Subcutaneous abdominal adipose tissue (tissue), 5 donors: ENCODE data around the gene IL4I1.

Experiments
- H3K27ac ChIP-seq: one replicate; pipeline ENCODE4 v1.7.0; 2013; ENCODE audit warnings: low read depth, mild to moderate bottlenecking, inconsistent platforms, low read length, moderate library complexity
- H3K27me3 ChIP-seq, 5 donors: one replicate each; pipeline ENCODE4 v1.7.0; 2013; ENCODE audit warnings: low read length in 5 of 5, inconsistent platforms in 1 of 5; ENCODE audit not compliant: control insufficient read depth in 5 of 5, insufficient read depth in 4 of 5
- H3K36me3 ChIP-seq, 5 donors: one replicate each; pipeline ENCODE4 v1.7.0; 2013; ENCODE audit warnings: low read length in 5 of 5; ENCODE audit not compliant: control insufficient read depth in 5 of 5, insufficient read depth in 5 of 5
- H3K4me1 ChIP-seq, 5 donors: one replicate each; pipeline ENCODE4 v1.7.0; 2013; ENCODE audit warnings: low read length in 5 of 5, mild to moderate bottlenecking in 3 of 5, moderate library complexity in 1 of 5; ENCODE audit not compliant: control insufficient read depth in 5 of 5, insufficient read depth in 5 of 5
- H3K4me3 ChIP-seq, 5 donors: one replicate each; pipeline ENCODE4 v1.7.0; 2013; ENCODE audit warnings: low read length in 5 of 5, low read depth in 1 of 5
- H3K9ac ChIP-seq, 5 donors: one replicate each; pipeline ENCODE4 v1.7.0; 2013; ENCODE audit warnings: low read length in 5 of 5, mild to moderate bottlenecking in 4 of 5, moderate library complexity in 3 of 5
- H3K9me3 ChIP-seq, 5 donors: one replicate each; pipeline ENCODE4 v1.7.0; 2013; ENCODE audit warnings: low read length in 5 of 5; ENCODE audit not compliant: control insufficient read depth in 5 of 5
- donor health status: healthy.
- donor health status: healthy.
- donor health status: healthy.
- donor health status: healthy.
- donor health status: healthy.

IL4I1 gene

DNA sequence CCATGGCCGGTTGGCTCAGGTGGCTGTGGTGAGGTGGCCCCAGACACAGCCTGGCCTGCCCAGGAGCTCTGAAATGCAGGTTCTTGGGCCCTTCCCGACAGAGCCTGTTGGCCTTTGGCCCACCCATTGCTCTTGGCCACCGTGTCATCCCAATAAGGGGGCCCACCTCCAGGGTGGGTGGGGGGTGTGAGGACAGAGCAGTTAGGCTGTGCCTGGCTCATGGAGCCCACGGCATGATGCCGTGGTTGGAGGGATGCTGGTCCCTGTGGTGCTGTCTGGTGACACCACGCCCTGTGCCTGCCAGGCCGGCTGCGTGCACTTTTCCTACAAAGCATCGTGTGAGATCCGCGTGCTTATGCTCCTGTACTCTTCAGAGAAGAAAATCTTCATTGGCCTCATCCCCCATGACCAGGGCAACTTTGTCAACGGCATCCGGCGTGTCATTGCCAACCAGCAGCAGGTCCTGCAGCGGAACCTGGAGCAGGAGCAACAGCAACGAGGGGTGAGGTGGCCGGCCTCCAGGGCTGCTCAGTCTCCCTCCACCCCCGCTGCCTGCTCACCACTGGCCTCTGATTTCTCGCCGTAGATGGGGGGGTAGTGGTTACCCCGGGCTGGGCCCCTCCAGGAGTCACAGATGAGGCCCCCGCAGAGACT is 36.9 kb downstream of the IL4I1 start:
- H3K9ac ChIP-seq, result no peak overlapping the region
- H3K36me3 ChIP-seq, result peaks cover 0 to 89% (median 79%) of the 10 kb centered on the region in 5 donors
- no peaks in the 10 kb centered on the region for H3K27me3 ChIP-seq
- no peaks in the 10 kb centered on the region for H3K9me3 ChIP-seq
- no peak overlapping the region for H3K27ac ChIP-seq
- no peak overlapping the region for H3K4me3 ChIP-seq
- H3K4me1 ChIP-seq, result peaks cover 0 to 13% (median 6%) of the 10 kb centered on the region in 5 donors

DNA sequence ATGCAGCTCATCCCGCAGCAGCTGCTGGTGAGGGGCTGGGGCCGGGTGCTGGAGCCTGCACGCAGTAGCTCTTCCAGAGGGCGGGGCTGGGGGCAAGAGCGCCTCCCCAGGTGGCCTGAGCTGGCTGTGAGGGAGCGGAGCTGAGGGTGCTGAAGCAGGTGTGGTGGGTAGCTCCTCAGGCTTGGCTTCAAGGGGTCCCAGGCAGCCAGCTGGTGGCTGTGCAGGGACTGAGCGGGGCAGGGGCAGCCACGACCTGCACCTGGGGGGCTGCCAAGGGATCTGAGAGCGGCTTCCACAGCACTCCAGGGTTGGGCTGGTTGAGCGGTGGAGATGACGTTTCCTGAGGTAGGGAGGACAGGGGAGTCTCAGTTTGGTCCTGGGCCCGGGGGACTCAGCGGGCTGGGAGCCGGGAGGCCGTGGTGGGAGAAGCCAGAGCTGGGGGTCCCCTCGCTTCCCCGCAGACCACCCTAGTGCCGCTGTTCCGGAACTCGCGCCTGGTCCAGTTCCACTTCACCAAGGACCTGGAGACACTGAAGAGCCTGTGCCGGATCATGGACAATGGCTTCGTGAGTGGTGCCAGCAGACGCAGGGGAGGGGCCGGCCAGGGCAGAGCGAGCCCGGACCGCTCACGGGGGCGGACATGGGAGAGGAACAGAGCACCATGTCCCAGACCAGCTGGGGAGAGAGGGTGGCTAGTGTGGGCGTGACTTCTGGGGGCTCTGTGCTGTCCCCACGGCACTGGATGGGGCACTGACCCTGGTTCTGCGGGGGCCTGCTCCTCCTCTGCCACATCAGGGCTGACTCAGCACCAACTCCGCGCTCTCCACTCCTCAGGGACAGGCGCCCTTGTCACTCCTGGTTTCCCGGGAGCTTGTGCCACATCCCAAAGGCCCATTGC is 38.4 kb downstream of the IL4I1 start:
- no peak overlapping the region for H3K4me3 ChIP-seq
- no peaks in the 10 kb centered on the region for H3K27me3 ChIP-seq
- peaks cover 0 to 83% (median 75%) of the 10 kb centered on the region in 5 donors for H3K36me3 ChIP-seq
- H3K9me3 ChIP-seq, result no peaks in the 10 kb centered on the region
- no peak overlapping the region for H3K27ac ChIP-seq
- peaks cover 0 to 24% (median 11%) of the 10 kb centered on the region in 5 donors for H3K4me1 ChIP-seq
- H3K9ac ChIP-seq, result no peak overlapping the region

DNA sequence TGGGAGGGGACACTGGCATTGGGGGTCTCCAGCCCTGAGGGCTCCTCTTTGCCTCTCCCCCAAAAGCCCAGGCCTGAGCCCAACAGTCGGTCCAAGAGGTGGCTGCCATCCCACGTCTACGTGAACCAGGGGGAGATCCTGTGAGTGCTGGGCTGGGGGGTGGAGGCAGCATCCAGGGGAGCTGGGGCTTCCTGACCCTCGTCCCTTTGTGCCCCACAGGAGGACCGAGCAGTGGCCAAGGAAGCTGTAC is 38.9 kb downstream of the IL4I1 start:
- Histone ChIP-seq H3K9ac (no peak overlapping the region), H3K9me3 (no peaks in the 10 kb centered on the region), H3K4me1 (peaks cover 0 to 28% (median 15%) of the 10 kb centered on the region in 5 donors), H3K4me3 (no peak overlapping the region), H3K27ac (no peak overlapping the region), H3K27me3 (no peaks in the 10 kb centered on the region), H3K36me3 (peaks cover 0 to 79% (median 71%) of the 10 kb centered on the region in 5 donors)

DNA sequence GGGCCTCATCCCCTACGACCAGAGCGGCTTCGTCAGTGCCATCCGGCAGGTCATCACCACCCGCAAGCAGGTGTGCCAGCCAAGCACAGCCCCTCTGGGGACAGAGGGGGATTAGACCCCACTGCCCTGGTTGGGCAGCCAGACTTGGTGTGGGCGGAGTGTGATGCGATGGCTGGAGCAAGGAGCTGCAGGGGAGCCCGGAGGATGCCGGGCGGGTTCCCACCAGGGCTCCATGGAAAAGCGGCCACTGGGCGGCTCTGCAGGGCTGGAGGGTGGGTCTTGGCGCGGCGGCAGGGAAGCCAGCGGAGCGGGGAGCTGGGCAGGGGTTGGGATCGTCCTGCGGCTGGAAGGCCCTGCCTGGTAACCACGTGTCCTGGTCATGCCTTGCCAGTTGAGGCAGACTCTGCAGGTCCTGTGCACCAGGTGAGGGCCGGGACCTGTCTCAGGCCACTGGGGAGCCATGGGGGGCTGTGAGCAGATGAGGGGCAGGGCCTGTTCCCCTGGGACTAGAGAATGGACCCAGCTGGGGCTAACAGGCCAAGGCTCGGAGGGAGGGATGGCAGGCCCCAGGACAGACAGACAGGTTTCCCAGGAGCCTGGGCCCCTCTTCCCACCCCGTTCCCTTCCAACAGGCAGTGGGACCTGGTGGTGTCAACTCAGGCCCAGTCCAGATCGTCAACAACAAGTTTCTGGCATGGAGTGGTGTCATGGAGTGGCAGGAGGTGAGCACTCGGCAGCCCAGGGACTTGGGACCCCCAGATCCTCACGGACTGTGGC is 39.4 kb downstream of the IL4I1 start:
- Histone ChIP-seq H3K9me3 (no peaks in the 10 kb centered on the region), H3K4me1 (peaks cover 3 to 33% (median 20%) of the 10 kb centered on the region in 5 donors), H3K36me3 (peaks cover 0 to 77% (median 67%) of the 10 kb centered on the region in 5 donors), H3K27me3 (no peaks in the 10 kb centered on the region), H3K9ac (no peak overlapping the region), H3K27ac (no peak overlapping the region), H3K4me3 (no peak overlapping the region)

DNA sequence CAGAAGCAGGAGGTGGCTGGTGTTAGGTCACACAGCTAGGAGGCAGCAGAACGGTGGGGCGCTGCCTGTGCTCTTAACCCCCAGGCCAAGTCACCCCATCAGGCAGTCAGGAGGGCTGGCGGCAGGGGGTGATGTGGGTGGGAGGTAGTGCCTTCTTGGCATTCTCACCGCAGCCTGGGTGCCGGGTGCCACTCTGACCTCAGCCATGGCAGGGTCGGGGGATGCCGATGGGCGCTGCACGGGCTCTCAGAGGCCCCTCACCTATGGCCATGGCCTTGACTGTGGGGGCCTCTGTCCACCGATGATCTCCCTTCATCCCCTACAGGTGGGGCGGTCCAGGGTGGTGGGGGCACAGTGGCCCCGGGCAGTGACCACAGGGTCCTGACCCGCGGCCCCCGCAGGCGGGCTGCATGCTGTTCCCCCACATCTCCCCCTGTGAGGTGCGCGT is 40.1 kb downstream of the IL4I1 start:
- no peak overlapping the region for H3K4me3 ChIP-seq

DNA sequence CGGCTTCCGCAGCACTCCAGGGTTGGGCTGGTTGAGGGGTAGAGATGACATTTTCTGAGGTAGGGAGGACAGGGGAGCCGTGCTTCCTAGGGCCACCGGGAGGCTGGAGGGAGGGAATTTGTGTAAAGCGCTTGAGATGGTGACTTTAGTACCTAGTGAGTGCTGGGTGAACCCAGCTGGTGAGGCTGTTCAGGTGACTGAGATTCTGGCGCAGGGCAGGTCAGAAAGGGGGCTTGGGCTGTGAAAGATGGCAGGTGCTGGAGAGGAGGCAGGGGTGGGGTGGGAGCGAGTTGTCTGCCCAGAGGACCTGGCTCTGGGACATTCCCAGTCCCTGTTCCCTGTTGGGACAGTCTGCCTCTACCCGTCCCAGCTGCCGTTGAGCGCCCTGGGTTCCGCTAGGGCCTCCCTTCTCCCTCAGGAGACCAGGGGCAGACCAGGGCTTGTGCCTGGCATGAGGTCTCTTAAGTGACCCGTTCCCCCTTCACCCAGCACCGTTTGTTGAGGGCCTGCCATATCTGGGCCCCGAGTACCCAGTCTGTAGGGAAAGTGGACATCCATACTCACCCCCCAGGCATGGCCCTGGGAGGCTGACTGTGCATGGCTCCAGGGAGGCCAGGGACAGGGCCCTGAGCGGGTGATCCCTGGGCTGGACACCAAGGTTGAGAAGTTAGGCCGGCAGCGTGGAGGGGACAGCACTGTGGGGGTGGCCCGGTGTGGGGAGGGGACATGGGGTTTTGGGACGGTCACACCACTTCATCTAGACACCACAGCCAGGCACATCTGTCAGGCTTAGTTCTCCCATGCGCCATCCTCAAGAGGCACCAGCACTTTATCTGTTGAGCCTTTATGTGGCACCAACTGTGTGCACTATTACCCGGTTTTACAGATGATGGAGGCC is 40.8 kb downstream of the IL4I1 start:
- H3K36me3 ChIP-seq, result peaks cover 0 to 67% (median 58%) of the 10 kb centered on the region in 5 donors
- no peak overlapping the region for H3K27ac ChIP-seq
- peaks cover 6 to 37% (median 24%) of the 10 kb centered on the region in 5 donors for H3K4me1 ChIP-seq
- H3K9me3 ChIP-seq, result no peaks in the 10 kb centered on the region
- H3K27me3 ChIP-seq, result no peaks in the 10 kb centered on the region
- H3K9ac ChIP-seq, result no peak overlapping the region
- H3K4me3 ChIP-seq, result no peak overlapping the region

More for the DNA sequence above, 40.1 kb downstream of the IL4I1 start:
- Histone ChIP-seq H3K27ac (no peak overlapping the region), H3K4me1 (peaks cover 6 to 39% (median 25%) of the 10 kb centered on the region in 5 donors), H3K27me3 (no peaks in the 10 kb centered on the region), H3K36me3 (peaks cover 0 to 72% (median 63%) of the 10 kb centered on the region in 5 donors), H3K9ac (no peak overlapping the region), H3K9me3 (no peaks in the 10 kb centered on the region)

DNA sequence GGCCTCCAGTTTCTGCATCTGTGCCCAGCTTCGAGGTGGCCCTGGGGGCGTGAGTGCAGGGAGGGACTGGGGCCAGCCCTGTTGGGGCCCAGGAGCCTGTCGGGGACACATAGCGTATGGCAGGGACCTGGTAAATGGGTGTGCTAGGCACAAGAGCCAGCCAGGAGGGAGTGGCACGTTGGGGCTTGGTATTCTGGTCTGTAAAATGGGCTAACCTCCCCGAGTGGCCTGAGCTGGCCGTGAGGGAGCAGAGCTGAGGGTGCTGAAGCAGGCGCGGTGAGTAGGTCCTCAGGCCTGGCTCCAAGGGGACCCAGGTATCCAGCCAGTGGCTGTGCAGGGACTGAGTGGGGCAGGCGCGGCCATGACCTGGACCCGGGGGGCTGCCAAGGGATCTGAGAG is 41.4 kb downstream of the IL4I1 start:
- H3K4me1 ChIP-seq, result peaks cover 6 to 33% (median 23%) of the 10 kb centered on the region in 5 donors

DNA sequence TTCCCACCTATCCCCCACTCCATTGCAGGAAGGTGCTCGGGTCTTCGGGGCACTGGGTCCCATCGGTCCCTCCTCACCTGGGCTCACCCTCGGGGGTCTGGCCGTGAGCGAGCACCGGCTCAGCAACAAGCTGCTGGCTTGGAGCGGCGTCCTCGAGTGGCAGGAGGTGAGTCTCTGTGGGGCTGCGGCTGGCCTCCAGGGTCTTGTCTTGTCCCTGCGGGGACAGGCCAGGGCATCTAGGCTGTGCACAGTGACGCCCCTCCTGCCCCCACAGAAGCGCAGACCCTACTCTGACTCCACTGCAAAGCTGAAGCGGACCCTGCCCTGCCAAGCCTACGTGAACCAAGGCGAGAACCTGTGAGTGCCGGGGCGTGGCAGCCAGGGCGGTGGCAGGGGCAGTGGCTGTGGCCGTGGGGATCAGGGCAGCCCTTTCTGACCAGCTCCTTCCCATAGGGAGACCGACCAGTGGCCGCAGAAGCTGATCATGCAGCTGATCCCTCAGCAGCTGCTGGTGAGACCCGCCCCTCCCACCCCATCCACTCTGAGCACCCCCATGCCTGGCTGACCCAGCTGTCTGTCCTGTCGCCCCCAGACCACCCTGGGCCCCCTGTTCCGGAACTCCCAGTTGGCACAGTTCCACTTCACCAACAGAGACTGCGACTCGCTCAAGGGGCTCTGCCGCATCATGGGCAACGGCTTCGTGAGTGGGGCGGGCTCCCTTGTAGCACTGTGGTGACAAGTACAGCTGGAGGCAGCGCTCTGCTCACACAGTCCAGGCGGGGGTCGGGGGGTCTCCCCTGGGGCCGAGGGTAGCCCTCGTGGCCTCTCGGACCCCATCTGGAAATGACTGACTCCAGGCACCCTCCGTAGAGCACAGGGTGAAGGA is 42.1 kb downstream of the IL4I1 start:
- H3K27ac ChIP-seq, result no peak overlapping the region
- H3K4me1 ChIP-seq, result peaks cover 6 to 39% (median 27%) of the 10 kb centered on the region in 5 donors
- peaks cover 0 to 54% (median 46%) of the 10 kb centered on the region in 5 donors for H3K36me3 ChIP-seq
- H3K27me3 ChIP-seq, result no peaks in the 10 kb centered on the region
- no peak overlapping the region for H3K4me3 ChIP-seq
- peaks cover 0 to 2% (median 0%) of the 10 kb centered on the region in 5 donors for H3K9me3 ChIP-seq
- no peak overlapping the region for H3K9ac ChIP-seq

More for the DNA sequence above, 41.4 kb downstream of the IL4I1 start:
- H3K9me3 ChIP-seq, result no peaks in the 10 kb centered on the region
- H3K27me3 ChIP-seq, result no peaks in the 10 kb centered on the region
- peaks cover 0 to 61% (median 53%) of the 10 kb centered on the region in 5 donors for H3K36me3 ChIP-seq
- H3K9ac ChIP-seq, result no peak overlapping the region
- H3K4me3 ChIP-seq, result no peak overlapping the region
- H3K27ac ChIP-seq, result no peak overlapping the region
